ENCODE measurements around the gene SSPN.

Gene SSPN

GRCh38 chr12:26188127-26188526, 7.2 kb upstream of the SSPN start:
- DNase-seq = no peak

DNA sequence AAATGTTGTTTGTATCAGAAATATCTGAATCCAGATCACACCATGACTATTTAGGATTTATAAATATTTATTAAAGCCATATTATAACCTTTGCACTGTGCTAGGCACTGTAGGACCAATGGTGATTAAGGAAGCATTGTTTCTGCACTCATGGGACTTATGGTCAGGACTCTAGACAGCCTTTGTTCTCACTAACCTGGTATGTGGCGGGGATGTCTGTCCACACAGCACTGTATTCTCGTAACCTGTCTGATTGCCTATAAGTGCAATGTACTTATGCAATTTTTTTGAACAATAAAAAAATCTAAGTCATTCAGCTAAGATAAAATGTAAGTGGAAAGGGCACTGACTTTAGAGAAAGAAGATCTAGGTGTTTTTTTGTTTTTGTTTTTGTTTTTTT, 6.7 kb upstream of the SSPN start:
- DNase-seq = no peak

GRCh38 chr12:26192142-26192541, 3.2 kb upstream of the SSPN start:
- no peak for DNase-seq

DNA sequence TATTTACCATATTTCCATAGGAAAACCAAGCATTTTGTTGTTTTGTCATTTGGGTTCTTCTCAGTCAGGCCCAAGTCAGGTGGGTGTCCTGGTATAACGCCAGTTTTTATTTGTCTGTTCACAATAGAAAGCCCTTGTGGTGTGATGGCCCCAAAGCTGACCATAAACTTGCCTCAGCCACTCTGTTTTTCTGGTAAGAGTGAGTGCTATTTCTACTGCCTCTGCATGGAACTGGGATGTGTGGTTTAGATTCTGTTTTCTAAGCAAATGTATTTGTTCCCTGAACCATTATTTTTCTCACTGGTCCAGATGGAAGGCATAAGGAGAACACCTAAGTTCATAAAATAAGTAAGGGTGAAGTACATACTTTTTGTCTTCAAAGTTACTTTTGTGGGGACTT, 1.8 kb upstream of the SSPN start:
- DNase-seq = no peak

GRCh38 chr12:26195641-26196420, 458 bp downstream of the SSPN start:
- DNase-seq = peak; percentile 26

- no peak for DNase-seq
Observed at GRCh38 chr12:26196421-26196716, 996 bp downstream of the SSPN start.

DNA sequence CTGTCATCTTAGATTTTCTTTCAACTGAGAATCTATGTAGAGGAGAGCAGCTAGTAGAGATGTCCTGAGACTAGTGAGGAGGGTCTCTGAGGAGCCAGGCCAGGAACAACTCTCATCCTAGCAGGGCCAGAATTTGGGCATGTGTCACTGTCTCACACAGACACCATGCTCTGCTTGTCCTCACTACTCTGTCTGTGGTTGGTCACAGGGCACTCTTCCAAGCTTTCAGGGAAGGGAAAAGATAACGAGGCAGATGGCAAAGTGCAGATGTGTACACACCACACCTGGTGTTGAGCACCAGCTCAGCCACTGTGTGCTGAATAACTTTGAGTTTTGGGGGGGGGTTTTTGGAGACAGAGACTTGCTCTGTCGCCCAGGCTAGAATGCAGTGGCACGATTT, 2.5 kb downstream of the SSPN start:
- DNase-seq = no peak

GRCh38 chr12:26198742-26199141, 3.4 kb downstream of the SSPN start:
- no peak for DNase-seq

GRCh38 chr12:26203167-26203780, 7.9 kb downstream of the SSPN start:
- DNase-seq = no peak

- no peak for DNase-seq
Observed at GRCh38 chr12:26204612-26205289, 9.4 kb downstream of the SSPN start.

DNA sequence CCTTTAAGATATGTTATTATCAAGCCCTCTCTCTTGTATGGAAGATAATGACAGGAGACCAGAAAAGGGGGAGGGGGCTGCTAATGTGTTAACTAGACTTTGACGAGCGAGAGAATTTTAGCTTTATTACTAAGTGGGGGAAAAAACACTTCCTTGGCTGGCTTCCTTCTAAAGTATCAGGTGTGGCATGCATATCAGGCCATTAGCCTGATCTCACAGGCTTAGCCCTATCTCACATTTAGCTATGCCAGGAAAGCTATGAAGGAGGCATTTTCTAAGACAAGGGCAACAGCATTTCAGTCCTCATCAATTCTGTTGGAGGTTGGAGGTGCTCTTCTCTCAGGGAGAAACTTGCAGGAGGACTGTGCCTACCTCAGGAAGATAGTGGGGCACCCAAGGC, 9.9 kb downstream of the SSPN start:
- DNase-seq = no peak

GRCh38 chr12:26205941-26206340, 10.6 kb downstream of the SSPN start:
- no peak for DNase-seq

DNA sequence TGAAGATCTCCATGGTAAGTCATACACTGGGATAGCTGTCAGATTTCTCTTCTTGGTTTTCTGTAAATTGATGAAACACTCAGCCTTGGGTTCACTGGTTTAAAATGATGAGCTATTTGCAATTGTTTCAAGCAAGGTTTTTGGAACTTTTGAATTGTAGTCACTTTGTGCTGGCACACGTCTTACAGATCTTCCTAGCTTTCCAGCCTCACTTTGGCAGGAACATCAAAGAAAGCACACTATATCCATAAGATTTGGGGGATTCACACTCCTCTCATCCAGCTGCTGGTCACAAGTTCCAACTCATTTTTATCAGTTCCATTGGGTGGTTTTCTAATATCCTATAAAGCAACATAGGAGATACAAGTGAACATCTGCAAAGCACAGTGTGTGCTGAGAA, 16.0 kb downstream of the SSPN start:
- DNase-seq = no peak

DNA sequence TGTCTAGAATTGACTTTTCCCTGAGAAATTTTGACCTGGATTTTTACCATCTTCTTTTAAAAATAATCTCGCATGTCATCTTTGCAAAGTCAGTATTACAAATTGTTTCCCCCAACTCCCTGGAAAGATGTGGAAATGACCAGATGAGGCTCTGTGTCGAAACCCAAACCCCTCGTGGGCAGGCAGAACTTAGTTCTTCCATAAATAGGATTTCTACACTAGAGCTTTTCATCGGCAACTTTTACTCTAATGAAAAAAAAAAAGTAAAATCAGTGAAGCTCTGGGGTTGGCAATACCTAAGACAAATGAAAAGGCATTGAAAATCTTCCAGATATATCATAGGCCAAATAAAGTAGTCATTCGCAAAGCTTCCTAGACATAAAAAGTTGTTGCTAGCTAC, 17.0 kb downstream of the SSPN start:
- DNase-seq = no peak

- DNase-seq = no peak
Observed at GRCh38 chr12:26212988-26213387, 17.6 kb downstream of the SSPN start.

- no peak for DNase-seq
Observed at GRCh38 chr12:26214121-26214520, 18.7 kb downstream of the SSPN start.

- no peak for DNase-seq
Observed at GRCh38 chr12:26219736-26220135, 24.4 kb downstream of the SSPN start.

DNA sequence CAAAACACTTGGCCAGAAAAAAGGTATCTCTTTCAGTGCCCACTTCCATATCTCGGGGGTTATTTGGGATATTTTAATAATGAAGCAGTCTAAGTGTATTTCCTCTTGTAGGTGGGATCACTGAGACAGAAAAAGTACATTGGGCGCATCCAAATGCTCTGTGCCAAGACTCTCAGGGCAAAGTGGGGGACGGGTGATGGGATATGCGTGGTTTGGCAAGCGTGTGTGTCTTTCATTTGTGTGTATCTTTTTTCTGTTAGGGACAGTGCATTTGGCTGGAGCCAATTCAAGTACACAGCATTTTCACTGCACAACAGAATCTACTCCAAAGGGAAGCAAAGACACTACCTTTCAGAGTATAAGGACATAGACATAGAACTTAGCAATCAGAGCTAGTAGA, 29.3 kb downstream of the SSPN start:
- no peak for DNase-seq

DNA sequence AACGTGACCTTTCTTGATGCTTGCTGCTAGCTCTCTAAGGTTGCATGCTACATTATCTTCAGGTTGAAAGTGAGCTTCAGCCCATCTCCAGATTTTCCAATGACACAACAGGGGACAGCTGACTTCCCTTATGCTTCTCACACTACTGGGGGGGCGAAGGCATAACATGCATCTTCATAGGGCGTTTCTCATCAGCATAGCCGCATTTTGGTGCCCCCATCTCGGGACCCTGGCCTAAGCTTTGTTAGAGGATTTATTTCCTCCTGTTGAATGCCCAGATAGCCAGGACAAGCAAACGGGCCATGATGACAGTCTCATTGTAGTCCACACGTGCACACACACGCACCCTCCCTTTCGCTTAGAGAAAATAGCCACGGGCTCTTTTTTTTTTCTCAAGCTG, 30.7 kb downstream of the SSPN start:
- DNase-seq = no peak

GRCh38 chr12:26226629-26227360, 31.4 kb downstream of the SSPN start:
- DNase-seq = no peak

- no peak for DNase-seq
Observed at GRCh38 chr12:26227361-26227745, 32.0 kb downstream of the SSPN start.

GRCh38 chr12:26229910-26230309, 34.5 kb downstream of the SSPN start:
- DNase-seq = no peak

- DNase-seq = no peak
Observed at GRCh38 chr12:26231470-26231869, 36.1 kb downstream of the SSPN start.

DNA sequence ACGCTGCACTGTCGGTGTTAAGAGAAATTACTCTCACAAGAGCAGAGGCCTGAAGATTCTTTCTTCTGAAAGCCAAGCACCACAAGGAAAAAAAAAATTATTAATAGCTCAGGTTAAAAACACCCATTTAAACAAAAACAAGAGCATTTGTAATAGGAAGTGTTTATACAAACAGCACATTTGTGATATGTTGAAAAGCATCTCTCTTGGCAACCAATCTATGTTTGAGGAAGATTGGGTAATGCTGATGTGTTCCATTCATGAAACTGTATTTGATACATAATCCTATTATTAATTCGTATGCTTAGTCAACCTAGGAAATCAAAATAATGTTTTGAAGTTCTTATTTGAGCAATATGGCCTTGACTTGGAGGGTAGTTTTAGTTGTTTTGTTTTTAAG, 36.5 kb downstream of the SSPN start:
- no peak for DNase-seq
